Osteoblast (primary cell): ENCODE data around the gene TMEM181. TPM values are rescaled to one million over a fixed set of nuclear protein-coding genes. Genes with fewer than 3 reads are reported as not detected.

Source experiments
- DNase-seq: peaks from one replicate; pipeline ENCODE4 v3.0.0; 2011; ENCODE audit warnings: low spot score, mixed read lengths; ENCODE audit not compliant: insufficient read length; ENCODE audit errors: missing footprints
- H2AFZ ChIP-seq: 2 replicates; pipeline ENCODE4 v1.6.0; 2011; ENCODE audit warnings: mild to moderate bottlenecking, low read length
- H3K27ac ChIP-seq: 2 replicates; pipeline ENCODE4 v1.5.1; 2011; ENCODE audit warnings: mild to moderate bottlenecking, low read depth, low read length, moderate library complexity
- H3K27me3 ChIP-seq: 2 replicates; pipeline ENCODE4 v1.6.0; 2012; ENCODE audit warnings: mild to moderate bottlenecking, control low read depth, inconsistent platforms, low read length, moderate library complexity; ENCODE audit not compliant: insufficient read depth
- H3K36me3 ChIP-seq: 2 replicates; pipeline ENCODE4 v1.5.1; 2011; ENCODE audit warnings: mild to moderate bottlenecking, low read length, control low read depth, moderate library complexity; ENCODE audit not compliant: insufficient read depth
- H3K4me1 ChIP-seq: 2 replicates; pipeline ENCODE4 v1.5.1; 2011; ENCODE audit warnings: mild to moderate bottlenecking, low read length, control low read depth, moderate library complexity; ENCODE audit not compliant: insufficient read depth
- H3K4me2 ChIP-seq: 2 replicates; pipeline ENCODE4 v1.6.0; 2011; ENCODE audit warnings: mild to moderate bottlenecking, low read length; ENCODE audit not compliant: insufficient read depth
- H3K4me3 ChIP-seq: fragments of 200-600 bp; sonication (generic); 3 replicates; pipeline ENCODE4 v1.5.1; 2012; ENCODE audit warnings: mild to moderate bottlenecking, low read length, inconsistent platforms; ENCODE audit not compliant: insufficient read depth
- H3K79me2 ChIP-seq: 2 replicates; pipeline ENCODE4 v1.6.0; 2012; ENCODE audit warnings: mild to moderate bottlenecking, low read length, control low read depth, inconsistent platforms; ENCODE audit not compliant: insufficient read depth
- H3K9me3 ChIP-seq: 2 replicates; pipeline ENCODE4 v1.5.1; 2011; ENCODE audit warnings: low read depth, low read length, control low read depth
- H4K20me1 ChIP-seq: 2 replicates; pipeline ENCODE4 v1.6.0; 2012; ENCODE audit warnings: mild to moderate bottlenecking, low read length, control low read depth; ENCODE audit not compliant: insufficient read depth
- CTCF ChIP-seq: IDR thresholded peaks from 2 replicates; pipeline ENCODE4 v1.5.1; 2011; ENCODE audit warnings: mild to moderate bottlenecking, low read depth, low read length, moderate library complexity; ENCODE audit errors: extremely low read depth
- total RNA-seq: library from RNA; depleted of rRNA; stranded (reverse); fragments of >200 nt; gene quantifications from 2 replicates; pipeline ENCODE4 v1.2.3, GENCODE V29; 2012

Gene TMEM181
- total RNA-seq, 1 donor: 43.8 TPM

- DNase-seq: peak; percentile 23
- Histone ChIP-seq H3K4me1 (peaks cover 26% of the 10 kb centered on the region), H3K27me3 (no peaks in the 10 kb centered on the region), H4K20me1 (peaks cover 83% of the 10 kb centered on the region), H2AFZ (no peak overlapping the region), H3K36me3 (no peaks in the 10 kb centered on the region), H3K27ac (no peak overlapping the region), H3K4me3 (no peak overlapping the region), H3K79me2 (peaks cover 97% of the 10 kb centered on the region), H3K9me3 (no peaks in the 10 kb centered on the region), H3K4me2 (no peak overlapping the region)
- TF ChIP-seq CTCF: no peak
Measured at GRCh38 chr6:158565482-158566040, 5.7 kb downstream of the TMEM181 start.

GRCh38 chr6:158566207-158566818 lies 6.4 kb downstream of the TMEM181 start:
- Histone ChIP-seq H3K9me3 (no peaks in the 10 kb centered on the region), H3K4me2 (no peak overlapping the region), H3K4me3 (no peak overlapping the region), H2AFZ (no peak overlapping the region), H4K20me1 (peaks cover 82% of the 10 kb centered on the region), H3K27ac (no peak overlapping the region), H3K79me2 (peaks cover 92% of the 10 kb centered on the region), H3K36me3 (no peaks in the 10 kb centered on the region), H3K4me1 (peaks cover 18% of the 10 kb centered on the region), H3K27me3 (no peaks in the 10 kb centered on the region)
- peak; percentile 58 for DNase-seq
- TF ChIP-seq CTCF: no peak

- no peaks in the 10 kb centered on the region for H3K27me3 ChIP-seq
- no peak overlapping the region for H3K27ac ChIP-seq
- H2AFZ ChIP-seq: no peak overlapping the region
- H4K20me1 ChIP-seq: peaks cover 78% of the 10 kb centered on the region
- TF ChIP-seq CTCF: no peak
- no peak overlapping the region for H3K4me2 ChIP-seq
- peaks cover 10% of the 10 kb centered on the region for H3K4me1 ChIP-seq
- H3K79me2 ChIP-seq: peaks cover 92% of the 10 kb centered on the region
- no peaks in the 10 kb centered on the region for H3K36me3 ChIP-seq
- DNase-seq: peak; percentile 51
- no peaks in the 10 kb centered on the region for H3K9me3 ChIP-seq
- no peak overlapping the region for H3K4me3 ChIP-seq
Measured at GRCh38 chr6:158567152-158567551, 7.3 kb downstream of the TMEM181 start.

GRCh38 chr6:158567871-158568401 lies 8.0 kb downstream of the TMEM181 start:
- no peaks in the 10 kb centered on the region for H3K9me3 ChIP-seq
- peak; percentile 57 for DNase-seq
- H3K4me3 ChIP-seq: no peak overlapping the region
- TF ChIP-seq CTCF: no peak
- peaks cover 4% of the 10 kb centered on the region for H3K4me1 ChIP-seq
- no peak overlapping the region for H3K27ac ChIP-seq
- no peak overlapping the region for H3K4me2 ChIP-seq
- H3K27me3 ChIP-seq: no peaks in the 10 kb centered on the region
- peaks cover 92% of the 10 kb centered on the region for H3K79me2 ChIP-seq
- H2AFZ ChIP-seq: no peak overlapping the region
- peaks cover 79% of the 10 kb centered on the region for H4K20me1 ChIP-seq
- no peaks in the 10 kb centered on the region for H3K36me3 ChIP-seq
